ENCODE measurements around the gene PADI3.

- TF ChIP-seq BHLHE40 (IDR thresholded peaks at IDR 0.05; ENCODE audit: borderline replicate concordance) (no peak), SP1 (IDR thresholded peaks at IDR 0.05) (no peak), ARNT (IDR thresholded peaks at IDR 0.05) (no peak), SUZ12 (IDR thresholded peaks at IDR 0.05) (no peak), PKNOX1 (IDR thresholded peaks at IDR 0.05) (no peak), FOXA1 (IDR thresholded peaks at IDR 0.05) (no peak), FOXM1 (IDR thresholded peaks at IDR 0.05; ENCODE audit: borderline replicate concordance) (no peak), HDGF (IDR thresholded peaks at IDR 0.05; ENCODE audit: borderline replicate concordance) (no peak), LEF1 (IDR thresholded peaks at IDR 0.05; ENCODE audit: borderline replicate concordance) (no peak), ELF4 (IDR thresholded peaks at IDR 0.05) (no peak), NFRKB (IDR thresholded peaks at IDR 0.05) (no peak)
These were observed 52.9 kb downstream of the PADI3 start for GRCh38 chr1:17301767-17302166.

All from HEK293T (cell line).